NK-92 (cell line): ENCODE measurements around the gene PDXK.
"Not testable (repeated sequence)": the region's sequence is repeated elsewhere in the genome, so short reads cannot be mapped to it uniquely, and the experiment has no call there.

ENCODE experiments used
- DNase-seq: peaks from one replicate; lab custom pipeline; 2025; ENCODE audit not compliant: unreplicated experiment; lab: John Stamatoyannopoulos, UW

Gene PDXK

GRCh38 chr21:43718872-43719747, at the start of gene PDXK:
PDXK (plus strand) TSS chr21:43719129; CDS start chr21:43719295, 166 bp downstream.
- DNase-seq: no peak

DNA sequence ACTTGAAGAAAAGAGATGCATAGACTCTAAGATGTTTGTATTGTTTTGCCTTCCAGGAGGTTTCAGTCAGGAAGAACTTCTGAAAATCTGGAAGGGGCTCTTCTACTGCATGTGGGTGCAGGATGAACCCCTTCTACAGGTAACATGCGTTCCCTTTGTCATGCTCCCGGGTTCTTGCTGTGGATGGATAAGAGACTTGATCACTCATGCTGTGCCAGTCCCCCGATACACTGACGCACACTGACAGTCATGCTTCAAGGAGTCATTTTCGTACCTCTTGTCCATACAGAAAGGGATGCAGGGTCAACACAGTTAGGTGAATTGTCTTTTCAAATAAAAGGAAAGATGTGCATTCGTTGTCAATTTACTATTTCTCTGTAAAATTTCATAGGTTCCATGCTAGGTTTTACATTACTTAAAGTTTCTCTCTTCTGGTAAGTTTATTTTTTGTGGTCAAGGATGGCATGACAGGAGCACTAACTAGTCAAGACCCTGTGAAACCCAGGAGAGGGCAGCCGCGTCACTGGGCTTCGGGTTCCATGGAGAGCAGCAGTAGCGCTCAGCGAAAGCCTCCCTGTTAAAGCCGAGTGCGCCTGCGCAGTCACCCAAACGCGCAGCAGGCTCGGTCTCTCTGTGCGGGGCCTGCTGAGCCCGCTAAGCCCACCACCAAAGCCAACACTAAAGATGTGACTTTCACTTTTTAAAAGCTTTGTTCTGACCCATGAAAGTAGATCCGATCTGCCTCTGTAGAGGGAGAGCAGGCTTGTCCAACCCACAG, 48.9 kb upstream of the PDXK start:
- DNase-seq: no peak

DNA sequence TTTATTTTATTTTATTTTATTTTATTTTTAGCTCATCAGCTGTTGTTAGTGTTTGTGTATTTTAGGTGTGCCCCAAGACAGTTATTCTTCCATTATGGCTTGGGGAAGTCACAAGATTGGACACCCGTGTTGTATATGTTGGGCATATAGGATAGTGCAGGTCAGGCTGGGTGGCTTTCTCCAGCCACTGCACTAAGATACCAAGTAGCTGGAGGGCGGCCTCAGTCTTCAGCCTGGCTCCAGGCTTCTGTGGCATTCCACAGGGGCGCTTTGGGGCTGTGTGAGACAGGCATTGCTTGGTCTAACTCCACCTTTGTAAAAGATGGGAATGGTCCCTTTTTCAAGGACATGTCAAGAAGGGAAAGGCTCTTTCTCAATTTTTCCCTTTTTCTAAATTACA, 43.1 kb upstream of the PDXK start:
- DNase-seq: no peak

DNA sequence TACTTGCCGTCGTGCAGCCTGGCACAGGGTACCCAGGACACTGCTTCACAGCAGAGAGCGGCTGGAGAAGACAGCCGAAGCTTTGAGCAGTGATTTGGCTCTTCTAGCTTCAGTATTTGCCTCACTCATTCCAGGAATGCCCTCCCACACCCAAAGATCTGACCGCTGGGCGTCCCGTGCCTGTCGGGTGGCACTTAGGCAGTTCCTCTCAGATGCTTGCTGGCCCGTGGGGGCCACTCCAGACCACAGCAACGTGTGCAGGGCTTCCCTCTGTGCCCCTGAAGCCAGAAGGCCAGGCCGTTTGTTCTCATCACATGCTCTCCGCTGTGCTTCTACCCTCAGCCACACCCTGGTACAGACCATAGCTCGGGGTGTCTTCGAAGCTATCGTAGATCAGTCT, 42.5 kb upstream of the PDXK start:
- no peak for DNase-seq

GRCh38 chr21:43679951-43680350, 39.0 kb upstream of the PDXK start:
- no peak for DNase-seq

- not testable (repeated sequence) for DNase-seq
Observed at GRCh38 chr21:43680421-43680820, 38.5 kb upstream of the PDXK start.

DNA sequence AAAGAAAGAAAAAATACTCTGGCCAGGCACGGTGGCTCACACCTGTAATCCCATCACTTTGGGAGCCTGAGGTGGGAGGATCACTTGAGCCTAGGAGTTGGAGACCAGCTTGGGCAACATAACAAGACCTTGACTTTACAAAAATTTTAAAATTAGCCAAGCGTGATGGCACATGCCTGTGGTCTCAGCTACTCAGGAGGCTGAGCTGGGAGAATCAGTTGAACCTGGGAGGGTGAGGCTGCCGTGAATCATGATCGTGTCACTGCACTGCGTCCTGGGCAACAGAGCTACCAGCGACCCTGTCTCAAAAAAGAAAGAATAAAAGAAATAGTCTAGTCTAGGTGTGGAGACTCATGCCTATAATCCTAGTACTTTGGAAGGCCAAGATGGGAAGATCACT, 37.3 kb upstream of the PDXK start:
- no peak for DNase-seq

DNA sequence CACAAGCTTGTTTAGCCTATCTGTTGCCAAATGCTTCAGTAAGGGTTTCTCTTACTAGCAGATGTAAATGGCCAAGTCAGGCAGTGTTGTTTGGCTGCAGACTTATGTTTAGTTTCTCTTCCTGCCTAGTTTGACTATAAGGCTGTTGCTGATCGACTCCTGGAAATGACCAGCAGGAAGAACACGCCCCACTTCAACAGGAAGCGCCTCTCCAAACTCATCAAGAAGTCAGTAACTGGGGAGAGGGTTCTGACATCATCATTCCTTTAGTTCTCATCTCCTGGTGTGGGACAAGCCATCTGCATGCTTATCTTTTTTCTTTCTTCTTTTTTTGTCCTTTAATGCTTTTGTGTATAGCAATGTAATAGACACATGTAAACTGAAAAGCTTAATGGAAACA, 34.5 kb upstream of the PDXK start:
- DNase-seq: no peak

- no peak for DNase-seq
Observed at GRCh38 chr21:43686811-43687565, 31.9 kb upstream of the PDXK start.

- no peak for DNase-seq
Observed at GRCh38 chr21:43687566-43688399, 31.1 kb upstream of the PDXK start.

- DNase-seq: no peak
Observed at GRCh38 chr21:43688906-43689305, 30.0 kb upstream of the PDXK start.

- no peak for DNase-seq
Observed at GRCh38 chr21:43689556-43690337, 29.2 kb upstream of the PDXK start.

DNA sequence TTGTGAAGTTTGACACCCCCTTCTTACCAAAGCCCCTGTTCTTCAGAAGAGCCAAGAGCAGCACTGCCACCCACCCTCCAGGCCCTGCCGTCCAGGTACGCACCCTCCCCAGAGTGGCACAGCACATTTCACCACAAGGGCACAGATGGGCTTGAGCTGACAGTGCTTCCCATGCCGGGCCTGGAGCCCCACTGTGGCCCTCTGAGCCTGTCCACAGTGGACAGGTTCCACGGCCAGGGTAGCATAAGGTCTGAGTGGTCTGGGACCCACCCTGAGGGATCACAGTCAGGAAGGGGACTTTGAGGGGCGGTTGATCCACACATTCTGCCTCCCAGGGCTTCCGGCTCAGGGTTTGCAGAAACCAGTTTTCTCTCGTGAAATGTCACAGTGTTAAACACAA, 28.6 kb upstream of the PDXK start:
- no peak for DNase-seq

GRCh38 chr21:43691086-43691795, 27.7 kb upstream of the PDXK start:
- no peak for DNase-seq

- DNase-seq: no peak
Observed at GRCh38 chr21:43691801-43692200, 27.1 kb upstream of the PDXK start.

DNA sequence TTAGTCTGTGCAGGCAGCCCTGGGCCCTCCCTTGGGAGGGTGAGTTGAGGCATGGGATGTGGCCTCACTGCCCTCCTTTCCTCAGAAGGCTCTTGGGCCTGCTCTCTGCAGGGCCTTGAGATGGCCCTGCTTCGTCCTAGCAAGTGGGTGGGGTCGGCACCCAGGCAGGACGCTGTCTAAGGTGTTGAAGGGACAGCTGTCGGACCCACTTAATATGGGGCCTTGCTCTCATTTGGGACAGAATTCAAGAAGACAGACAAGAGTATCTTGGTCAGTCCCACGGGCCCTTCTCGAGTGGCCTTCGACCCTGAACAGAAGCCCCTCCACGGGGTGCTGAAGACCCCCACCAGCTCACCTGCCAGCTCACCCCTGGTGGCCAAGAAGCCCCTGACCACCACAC, 26.0 kb upstream of the PDXK start:
- DNase-seq: no peak

DNA sequence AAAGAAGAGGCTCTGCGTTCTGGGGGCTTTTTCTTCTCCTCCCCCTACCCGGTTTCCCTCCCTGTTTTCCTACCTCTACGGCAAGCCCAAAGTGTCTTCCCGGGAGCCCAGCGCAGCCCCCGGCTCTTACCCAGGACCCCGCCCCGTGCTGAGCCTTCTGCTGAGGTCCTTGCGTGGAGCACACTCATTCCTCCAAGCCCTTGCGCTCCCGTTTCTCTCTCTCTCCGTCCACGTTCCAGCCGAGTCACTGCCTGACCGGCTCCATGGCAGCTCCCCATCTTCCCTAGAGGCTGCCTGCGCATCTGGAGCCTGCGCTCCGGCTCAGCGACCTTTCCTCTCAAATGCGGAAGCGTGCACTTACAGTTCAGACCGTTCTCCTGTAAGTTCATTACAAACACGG, 24.9 kb upstream of the PDXK start:
- DNase-seq: no peak

DNA sequence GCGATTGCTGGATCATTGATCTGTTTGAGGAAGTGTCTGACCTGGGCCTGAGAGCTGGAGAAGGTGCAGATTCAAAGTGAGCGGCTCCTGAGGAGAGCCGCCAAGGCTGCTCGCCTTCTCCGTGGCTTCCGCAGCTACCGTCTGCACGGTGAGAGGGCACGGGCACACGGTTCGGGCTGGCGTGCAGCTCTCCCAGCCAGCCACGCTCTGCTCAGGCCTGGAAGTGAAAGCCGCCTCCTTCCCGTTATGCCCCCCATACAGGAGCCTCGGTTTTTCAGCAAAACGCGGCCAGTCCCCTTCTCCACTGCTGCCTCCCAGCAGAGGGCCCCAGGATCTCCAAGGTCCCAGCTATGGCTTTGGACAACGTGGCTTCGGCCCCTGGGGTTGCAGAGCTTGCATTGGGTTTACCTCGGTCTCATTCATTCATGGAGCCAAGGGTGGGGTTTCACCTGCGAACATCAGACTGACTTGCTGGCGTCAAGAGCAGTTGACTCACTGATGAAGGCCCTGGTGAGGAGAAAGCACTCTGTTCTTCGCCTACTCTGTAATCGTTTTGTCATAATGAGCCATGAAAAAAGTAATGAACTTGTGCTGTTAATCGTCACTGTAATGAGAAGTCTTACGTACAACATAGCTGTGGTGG, 24.4 kb upstream of the PDXK start:
- DNase-seq: no peak

DNA sequence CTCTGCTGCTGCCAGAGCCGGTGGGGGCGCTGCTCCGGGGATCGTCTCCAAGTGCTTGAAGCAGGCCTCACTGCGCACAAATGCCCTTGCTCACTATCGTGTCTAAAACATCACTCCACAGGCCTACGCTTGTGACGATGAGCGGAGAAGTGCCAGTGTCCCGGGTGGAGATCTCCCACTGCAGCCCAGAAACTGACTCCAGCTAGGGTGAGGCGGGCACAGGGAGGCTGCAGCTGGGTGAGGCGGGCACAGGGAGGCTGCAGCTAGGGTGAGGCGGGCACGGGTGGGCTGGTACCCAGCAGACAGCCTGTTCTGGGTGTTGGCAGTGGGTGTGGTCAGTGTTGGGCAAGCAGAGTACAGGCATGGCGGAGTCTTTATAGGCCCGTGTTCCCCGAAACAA, 22.7 kb upstream of the PDXK start:
- no peak for DNase-seq
